NCI-H1417 treated with DMSO at 0.1 percent for 48 hours (cell line): Measurements from ENCODE around the gene PERM1.
"Not testable (repeated sequence)": the region's sequence is repeated elsewhere in the genome, so short reads cannot be mapped to it uniquely, and the experiment has no call there.

Experiments
- DNase-seq: peaks from one replicate; lab custom pipeline; 2025; lab: John Stamatoyannopoulos, UW

Gene PERM1

DNA sequence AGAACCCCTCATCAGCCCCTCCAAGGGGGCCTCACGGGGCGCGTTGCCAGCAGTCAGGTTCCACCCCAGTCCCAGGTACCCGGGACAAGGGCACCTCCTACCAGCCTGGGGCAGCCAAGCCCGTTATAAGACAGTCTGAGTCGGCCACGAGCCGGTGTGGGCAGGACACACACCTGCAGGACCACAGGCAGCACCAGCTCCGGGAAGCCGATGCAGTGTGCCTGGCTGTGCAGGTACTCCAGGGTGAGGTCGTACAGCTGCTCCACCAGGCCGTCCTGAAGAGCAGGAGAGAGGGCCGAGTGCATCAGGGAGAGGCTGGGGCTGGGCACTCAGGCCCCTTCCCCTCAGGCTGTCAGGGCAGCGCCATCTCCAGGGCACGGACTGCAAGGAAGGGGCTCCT lies 33.9 kb downstream of the PERM1 start:
- no peak for DNase-seq

DNA sequence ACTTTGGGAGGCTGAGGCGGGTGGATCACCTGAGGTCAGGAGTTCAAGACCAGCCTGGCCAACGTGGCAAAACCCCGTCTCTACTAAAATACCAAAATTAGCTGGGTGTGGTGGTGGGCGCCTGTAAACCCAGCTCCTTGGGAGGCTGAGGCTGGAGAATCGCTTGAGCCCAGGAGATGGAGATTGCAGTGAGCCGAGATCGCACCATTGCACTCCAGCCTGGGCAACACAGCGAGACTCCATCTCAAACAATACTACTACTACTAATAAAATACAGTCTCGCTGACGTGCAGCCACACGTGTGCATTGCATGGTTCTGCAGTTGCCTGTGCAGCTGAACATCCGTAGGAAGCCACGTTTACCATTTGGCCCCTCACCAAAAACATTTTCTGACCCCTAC lies 35.1 kb downstream of the PERM1 start:
- not testable (repeated sequence) for DNase-seq

DNA sequence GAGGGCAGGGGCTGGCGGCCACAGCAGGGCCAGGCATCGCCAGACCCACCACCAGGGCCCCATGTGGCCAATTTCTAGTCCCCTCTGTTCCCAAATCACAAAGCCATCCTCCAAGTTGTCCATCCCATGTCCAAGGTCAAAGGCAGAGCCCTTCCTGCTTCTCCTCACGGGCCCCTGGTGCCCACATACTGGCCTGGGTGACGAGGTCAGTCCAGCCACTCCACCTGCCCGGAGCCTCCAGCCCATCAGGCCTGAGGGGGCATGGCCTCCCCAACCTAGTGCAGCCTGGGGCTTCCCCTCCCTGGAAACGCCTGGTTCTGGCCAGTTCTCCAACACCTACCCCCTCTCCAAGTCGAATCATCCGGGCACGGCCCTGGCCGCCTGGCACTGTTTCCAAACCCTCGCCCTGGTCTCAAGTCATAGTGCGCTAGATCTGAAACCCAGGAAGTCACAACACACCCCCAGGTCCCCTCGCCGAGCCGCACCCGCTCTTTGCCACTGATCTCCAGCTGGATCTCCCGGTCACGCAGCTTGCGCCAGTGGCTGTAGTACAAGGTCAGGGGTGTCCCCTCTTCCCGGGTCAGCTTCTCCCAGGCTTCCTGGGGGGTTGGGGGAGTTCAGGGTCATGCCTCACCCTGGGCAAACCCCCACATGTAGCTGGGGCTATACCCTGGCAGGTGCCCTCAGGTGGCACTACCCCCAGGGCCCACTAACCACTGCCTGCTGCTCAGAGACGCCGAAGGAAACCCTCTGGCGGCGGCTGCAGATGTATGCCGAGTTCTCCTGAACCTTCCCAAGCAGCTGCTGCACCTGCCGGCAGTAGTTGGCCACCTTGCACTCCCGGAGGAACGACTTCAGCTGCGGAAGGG lies 36.0 kb downstream of the PERM1 start:
- no peak for DNase-seq

DNA sequence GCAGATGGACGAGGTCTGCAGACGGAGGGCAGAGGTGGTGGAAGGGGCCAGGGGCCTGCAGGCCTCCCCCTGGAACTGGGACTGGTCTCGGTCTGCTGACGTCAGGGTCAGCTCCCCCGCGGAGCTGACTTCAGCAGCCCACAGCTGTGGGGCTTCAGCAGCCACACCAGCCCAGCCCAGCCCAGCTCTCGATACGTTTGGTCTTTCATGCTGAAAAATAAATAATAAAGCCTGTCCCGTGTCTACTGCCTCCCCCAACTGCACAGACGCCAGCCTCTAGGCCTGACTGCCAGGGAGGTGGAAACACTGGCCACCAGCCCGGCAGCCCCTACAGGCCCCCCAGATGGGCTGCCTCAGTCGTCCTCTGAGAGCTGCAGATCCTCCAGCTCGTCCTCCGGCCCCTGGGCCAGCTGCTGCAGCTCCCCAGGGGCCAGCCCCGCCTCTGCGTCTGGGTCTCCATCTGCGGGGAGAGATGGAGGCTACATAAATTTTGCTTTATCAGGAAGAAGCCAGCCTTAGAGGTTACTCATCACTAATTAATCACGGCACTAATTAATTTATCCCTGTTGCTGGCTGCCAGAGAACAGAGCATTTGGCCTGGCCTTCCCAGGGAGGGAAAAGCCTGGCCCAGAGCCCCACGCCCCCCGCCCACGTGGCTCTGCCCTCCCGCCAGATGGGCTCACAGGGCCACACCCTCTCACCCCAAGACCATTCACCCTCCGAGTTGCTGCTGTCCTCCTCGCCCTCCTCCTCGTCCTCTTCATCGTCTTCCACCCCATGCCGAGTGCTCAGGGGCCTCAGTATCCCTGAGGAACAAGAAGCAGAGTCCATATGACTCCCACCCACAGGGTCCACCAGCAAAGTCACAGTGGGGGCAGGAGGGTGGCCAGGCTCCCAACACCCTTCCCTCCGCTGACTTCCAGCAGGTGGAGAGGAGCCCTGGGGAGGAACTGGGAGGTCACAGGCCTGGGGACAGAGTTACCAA lies 37.3 kb downstream of the PERM1 start:
- DNase-seq = no peak

DNA sequence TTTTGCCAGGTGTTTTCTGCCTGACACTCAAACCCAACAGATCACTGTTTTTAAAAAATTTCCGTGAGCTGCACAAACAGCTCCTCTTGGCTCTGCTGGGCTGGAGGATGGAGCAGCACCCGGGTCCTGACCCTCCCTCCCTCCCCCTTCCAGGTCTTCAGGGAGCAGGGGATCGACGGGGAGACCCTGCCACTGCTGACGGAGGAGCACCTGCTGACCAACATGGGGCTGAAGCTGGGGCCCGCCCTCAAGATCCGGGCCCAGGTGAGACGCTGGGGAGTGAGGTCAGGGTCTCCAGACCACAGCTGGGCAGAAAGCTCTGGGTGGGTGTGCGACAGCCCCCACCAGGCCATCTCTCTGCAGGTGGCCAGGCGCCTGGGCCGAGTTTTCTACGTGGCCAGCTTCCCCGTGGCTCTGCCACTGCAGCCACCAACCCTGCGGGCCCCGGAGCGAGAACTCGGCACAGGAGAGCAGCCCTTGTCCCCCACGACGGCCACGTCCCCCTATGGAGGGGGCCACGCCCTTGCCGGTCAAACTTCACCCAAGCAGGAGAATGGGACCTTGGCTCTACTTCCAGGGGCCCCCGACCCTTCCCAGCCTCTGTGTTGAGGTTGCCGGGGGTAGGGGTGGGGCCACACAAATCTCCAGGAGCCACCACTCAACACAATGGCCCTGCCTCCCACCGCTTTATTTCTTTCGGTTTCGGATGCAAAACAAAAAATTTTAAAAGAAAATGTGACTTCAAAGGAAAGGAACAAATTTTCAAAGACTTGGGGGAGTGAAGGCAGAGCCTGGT lies 38.1 kb downstream of the PERM1 start:
- no peak for DNase-seq

DNA sequence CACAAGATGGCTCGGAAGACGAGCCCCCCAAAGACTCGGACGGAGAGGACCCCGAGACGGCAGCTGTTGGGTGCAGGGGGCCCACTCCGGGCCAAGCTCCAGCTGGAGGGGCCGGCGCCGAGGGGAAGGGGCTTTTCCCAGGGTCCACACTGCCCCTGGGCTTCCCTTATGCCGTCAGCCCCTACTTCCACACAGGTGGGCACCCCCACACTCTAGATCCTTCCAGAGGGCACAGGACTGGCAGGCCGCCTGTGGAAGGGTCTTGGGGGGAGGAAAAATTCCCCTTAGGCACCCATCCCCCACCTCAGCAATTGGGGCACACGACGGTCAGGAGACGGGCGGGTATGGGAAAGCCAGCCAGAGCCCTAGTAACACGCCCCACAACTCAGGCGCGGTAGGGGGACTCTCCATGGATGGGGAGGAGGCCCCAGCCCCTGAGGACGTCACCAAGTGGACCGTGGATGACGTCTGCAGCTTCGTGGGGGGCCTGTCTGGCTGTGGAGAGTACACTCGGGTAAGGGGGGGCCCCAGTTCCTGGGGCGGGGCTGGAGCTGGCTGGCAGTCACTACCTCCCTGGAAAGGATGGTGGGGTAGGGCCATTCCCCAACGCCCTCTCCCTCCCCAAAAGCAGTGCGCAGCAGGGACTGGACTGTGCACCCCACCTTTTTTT lies 38.9 kb downstream of the PERM1 start:
- no peak for DNase-seq

DNA sequence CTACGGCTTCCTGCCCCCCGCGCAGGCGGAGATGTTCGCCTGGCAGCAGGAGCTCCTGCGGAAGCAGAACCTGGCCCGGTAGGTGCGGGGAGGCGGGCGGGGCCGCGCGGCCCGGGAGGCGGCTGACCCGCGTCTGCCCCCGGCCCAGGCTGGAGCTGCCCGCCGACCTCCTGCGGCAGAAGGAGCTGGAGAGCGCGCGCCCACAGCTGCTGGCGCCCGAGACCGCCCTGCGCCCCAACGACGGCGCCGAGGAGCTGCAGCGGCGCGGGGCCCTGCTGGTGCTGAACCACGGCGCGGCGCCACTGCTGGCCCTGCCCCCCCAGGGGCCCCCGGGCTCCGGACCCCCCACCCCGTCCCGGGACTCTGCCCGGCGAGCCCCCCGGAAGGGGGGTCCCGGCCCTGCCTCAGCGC lies 39.5 kb downstream of the PERM1 start:
- DNase-seq = no peak

DNA sequence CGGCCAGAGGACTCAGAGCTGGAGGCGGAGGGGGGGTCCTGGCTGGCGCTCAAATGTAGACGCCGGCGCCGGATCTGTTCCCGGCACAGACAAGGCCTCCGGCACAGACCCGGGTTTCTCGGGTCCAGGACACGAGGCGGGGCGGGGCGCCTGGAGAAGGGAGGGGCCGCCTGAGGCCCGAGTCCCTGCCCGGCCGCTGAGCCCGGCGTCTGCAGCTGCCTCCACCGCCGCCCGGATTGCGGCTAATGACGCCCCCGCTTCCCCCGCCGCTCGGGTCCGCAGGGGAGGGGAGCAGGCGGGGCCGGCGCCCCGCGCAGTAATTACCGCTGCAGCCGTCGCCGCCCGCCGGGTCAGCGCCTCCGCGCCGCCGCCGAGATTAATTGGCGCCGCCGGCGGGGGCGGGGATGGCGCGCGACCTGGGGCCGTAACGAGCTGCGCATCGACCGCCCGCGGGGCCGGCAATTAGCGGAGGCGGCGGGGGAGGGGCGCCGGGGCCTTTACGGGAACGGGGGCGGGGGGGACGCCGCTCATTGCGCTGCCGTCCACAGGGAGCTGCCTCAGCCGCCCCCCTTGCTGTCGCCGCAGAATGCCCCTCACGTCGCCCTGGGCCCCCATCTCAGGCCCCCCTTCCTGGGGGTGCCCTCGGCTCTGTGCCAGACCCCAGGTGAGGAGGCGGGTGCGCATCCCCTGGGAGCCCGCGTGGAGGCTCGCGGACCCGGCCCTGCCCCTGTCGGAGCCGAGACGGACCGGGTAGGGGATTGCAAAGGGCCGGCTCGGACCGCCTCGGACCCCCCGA lies 40.1 kb downstream of the PERM1 start:
- peak; percentile 43 for DNase-seq

DNA sequence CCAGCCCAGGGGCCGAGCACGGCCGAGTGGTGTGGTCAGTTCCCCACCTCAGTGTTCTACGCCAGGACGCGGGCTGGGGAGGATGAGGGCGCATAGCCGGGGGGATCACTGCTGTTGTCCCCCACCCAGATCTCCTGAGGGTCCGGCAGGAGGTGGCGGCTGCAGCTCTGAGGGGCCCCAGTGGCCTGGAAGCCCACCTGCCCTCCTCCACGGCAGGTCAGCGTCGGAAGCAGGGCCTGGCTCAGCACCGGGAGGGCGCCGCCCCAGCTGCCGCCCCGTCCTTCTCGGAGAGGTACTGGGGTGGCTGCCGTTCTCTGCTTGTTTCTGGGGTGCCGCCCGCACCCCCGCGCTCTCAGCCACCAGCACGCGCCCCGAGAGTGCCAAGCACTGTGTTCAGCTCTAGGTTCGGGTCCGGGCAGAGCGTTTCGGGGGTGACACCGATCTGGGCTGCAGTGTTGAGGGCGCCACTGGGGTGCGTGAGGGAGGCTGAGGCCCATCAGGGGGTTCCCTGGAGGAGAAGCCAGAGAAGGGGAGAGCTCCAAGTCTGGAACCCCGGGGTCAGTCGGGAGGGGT lies 40.8 kb downstream of the PERM1 start:
- no peak for DNase-seq

DNA sequence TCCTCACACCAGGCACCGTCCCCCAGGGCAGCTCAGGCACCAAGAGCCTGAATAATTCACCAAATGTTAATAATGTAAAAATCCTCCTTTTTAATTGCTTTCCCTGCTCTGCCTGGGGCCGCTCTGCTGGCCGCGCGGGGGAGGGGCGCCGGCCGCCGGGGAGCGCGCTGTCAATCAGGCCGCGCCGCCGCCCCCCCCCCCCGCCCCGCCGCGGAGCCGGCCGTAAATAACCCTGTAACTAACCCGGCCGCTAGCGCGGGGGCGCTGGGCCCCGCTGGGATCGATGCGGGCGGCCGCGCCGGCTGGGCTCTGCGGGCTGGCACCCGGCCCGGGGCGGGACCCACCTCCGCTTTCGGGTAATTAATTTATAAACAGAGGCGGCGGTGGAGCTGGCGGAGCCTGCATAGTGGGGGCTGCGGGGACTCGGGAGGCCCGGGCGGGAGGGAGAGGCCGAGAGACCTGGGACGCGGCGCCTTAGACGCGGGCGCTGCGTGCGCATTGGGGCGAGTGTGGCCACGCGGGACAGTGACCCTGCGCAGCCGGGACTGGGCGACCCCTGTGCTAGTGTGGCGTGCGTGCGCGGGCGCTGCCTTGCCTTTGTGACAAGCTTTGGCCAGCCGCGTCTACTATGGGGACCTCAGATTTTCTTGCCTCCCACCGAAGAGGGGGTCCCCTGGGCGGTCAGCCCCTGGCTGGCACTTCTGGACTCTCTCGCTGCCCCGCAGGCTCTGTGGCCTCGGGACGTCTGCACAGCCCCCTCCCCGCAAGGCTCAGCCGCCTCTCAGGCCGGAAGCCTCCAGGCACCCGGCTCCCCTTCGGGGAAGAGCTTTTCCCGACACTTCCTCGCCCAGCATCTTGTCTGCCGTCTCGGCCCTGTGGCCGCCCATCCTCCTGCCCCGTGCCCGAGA lies 41.5 kb downstream of the PERM1 start:
- DNase-seq = no peak

DNA sequence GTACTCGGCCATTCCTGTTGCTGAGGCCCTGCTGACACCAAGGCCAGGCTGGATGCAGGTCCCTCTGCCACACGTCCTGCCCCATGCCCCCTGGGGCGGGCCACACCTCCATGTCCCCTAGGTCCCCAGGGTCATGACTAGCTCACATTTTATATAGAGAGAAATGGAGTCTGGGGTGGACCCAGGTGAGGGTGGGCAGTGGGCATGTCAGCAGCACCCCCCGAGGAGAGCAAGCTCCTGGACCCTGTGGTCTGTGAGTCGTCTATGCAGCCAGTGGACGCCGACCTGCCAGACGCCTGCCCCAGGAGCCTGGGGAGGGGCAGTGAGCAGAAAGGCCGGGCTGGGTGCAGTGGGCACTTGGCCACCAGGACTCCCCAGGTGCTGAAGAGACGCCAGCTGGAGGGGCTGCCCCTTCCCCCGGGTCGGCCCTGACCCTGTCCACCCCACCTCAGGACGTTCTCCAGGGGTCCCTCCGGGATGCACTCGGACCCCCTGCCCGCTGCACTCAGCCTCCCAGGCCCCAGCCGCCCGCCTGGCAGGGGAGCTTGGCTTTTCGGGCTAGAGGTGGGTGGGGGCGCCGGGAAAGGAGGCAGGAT lies 42.3 kb downstream of the PERM1 start:
- DNase-seq = no peak

DNA sequence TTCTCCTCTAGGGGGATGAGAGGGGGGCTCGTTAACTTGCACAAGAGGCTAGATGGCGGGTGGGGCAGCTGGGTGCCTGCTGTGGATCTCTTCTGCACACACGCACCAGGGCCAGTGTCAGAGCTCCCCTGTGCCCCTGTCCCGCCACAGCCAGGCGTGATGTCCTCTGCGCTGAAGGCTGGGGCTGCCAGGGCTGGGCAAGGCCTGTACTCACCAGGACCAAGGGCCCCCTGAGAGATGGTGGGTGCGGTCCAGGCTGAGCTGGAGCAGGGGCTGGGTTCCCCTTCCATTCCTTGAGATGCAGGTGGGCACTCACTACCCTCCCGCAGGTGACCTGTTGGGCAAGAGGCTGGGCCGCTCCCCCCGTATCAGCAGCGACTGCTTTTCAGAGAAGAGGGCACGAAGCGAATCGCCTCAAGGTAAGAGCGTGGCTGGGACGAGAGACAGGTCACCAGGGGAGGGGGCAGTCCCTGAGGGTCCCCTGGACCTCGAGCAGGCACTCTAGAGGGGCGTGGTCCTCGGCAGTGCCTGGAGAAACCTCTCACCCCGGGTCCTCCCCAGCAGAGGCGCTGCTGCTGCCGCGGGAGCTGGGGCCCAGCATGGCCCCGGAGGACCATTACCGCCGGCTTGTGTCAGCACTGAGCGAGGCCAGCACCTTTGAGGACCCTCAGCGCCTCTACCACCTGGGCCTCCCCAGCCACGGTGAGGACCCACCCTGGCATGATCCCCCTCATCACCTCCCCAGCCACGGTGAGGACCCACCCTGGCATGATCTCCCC lies 43.0 kb downstream of the PERM1 start:
- no peak for DNase-seq

DNA sequence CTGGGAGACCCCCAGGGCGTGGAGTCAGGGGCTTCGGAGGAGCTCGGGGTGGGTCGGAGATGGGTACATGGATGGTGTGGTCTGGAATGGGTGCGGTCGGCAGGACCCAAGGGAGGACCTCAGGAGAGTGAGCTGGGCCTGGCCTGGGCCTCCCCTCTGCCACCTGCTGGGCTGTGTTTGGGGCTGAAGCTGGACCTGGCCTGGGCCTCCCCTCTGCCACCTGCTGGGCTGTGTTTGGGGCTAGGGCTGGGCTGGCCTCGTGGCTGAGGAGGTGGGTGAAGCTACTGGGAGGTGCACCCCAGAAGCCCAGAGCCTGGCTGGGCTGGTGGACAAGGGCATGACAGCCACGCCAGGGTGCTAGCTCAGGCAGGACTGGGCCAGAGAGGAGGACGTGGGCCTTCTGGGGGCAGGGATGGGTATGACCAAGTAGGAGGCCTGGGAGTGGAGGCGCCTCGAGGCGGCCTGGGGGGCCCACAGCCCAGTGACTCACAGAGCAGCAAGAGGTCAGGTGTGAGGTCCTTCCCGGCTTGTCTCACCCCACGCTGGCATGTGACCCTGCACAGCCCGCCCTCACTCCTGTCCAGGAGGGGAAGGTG lies 43.7 kb downstream of the PERM1 start:
- DNase-seq = no peak

DNA sequence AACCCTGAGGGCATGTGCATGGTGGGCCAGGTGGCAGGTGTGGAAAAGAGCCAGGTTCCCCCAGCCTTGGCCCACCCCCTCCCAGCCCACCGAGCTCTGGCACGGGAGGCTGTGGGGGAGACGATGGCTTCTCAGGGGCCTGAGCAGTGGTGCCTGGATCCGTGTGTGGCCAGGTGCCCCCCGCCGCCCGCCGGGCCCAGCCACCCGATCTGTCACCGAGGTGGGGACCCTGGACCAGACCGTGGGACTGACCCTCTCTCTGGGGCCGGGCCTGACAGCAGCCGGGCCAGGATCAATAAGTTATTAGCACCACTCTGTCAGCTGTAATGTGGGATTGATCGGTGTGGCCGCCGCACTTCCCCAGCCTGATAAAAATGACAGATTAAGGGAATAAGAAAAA lies 44.4 kb downstream of the PERM1 start:
- DNase-seq = no peak

DNA sequence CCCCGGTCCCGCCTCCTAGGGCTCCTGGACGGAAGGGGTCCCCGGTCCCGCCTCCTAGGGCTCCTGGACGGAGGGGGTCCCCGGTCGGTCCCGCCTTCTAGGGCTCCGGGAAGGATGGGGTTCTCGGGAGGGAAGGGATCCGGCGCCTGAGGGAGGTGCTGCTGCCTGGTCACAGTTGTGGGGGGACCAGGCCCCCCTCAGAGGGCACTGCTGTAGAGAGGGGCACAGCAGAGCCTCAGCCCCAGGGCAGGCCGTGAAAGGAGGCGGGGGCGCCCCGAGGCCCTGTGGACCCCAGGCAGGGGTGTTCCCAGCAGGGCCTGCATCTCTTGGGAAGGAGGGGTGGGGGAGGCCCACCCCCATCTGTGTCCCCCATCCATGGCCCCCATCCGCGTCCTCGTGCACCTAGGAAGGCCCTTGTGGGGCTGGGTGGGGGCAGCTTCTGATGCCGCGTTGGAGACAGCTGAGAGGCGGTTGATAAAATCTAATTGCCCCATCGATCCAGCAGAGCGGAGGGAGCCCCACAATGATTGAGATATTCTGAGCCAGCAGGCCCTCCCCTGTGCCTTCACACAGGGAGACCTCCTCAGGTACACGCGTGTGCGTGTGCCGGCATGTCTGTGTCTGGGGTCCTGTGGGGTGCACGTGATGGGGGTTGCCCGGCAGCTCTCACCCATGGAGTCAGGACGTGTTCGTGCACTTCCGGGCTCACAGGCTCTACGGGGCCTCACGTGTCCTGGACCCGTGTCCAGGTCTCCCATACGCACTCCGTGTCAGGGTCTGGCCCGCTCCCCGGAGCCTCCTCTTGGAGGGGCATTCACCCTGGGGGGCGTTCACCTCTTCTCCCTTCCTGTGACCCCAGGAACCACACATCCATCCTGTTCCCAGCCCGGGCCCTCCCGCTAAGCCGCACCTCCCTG lies 45.3 kb downstream of the PERM1 start:
- DNase-seq = no peak

DNA sequence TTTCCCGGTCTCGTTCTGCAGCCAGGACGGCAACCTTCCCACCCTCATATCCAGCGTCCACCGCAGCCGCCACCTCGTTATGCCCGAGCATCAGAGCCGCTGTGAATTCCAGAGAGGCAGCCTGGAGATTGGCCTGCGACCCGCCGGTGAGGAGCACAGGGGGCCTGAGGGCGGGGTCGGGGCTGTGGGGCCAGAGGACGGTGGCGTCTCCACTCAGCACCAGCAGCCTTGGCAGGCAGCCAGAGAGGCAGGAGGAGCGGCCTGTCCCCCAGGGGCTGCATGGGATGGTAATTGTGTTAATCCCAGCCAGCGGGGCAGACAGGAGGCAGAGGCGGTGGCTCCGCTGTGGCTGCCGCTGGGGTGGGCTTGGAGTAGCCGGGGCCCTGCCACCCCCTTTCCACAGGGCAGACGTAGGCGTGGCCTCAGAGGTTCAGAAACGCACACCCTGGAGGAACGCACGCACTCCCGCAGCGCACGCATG lies 46.1 kb downstream of the PERM1 start:
- peak; percentile 52 for DNase-seq
